CD14-positive monocyte (primary cell): Measurements from ENCODE around the gene C1RL. TPM values are rescaled to one million over a fixed set of nuclear protein-coding genes. Genes with fewer than 3 reads are reported as not detected.

Experiments used
- DNase-seq, 3 donors: peaks; one replicate each; pipeline ENCODE4 v3.0.0-alpha.2; 2011 to 2022
- H2AFZ ChIP-seq: 2 replicates; pipeline ENCODE4 v1.6.0; 2012; ENCODE audit warnings: mild to moderate bottlenecking, low read depth, low read length, inconsistent platforms; ENCODE audit not compliant: insufficient read depth, poor library complexity, severe bottlenecking
- H3K27ac ChIP-seq, 2 donors: 1 replicate in 1 of 2; 2 replicates in 1 of 2; pipeline ENCODE4 v1.5.1; 2012 to 2013; ENCODE audit warnings: low read length in 2 of 2, control low read depth in 1 of 2, inconsistent platforms in 1 of 2, low read depth in 1 of 2, mild to moderate bottlenecking in 1 of 2
- H3K27me3 ChIP-seq, 2 donors: one replicate each; pipeline versions ENCODE4 v1.6.0 to v1.6.1; 2011 to 2013; ENCODE audit warnings: low read length in 2 of 2; ENCODE audit not compliant: control insufficient read depth in 2 of 2, insufficient read depth in 2 of 2
- H3K36me3 ChIP-seq, 2 donors: replicated peaks in 1 of 2; 1 replicate in 1 of 2; 2 replicates in 1 of 2; pipeline versions ENCODE4 v1.5.1 to v1.6.1; 2012 to 2013; ENCODE audit warnings: low read length in 2 of 2, control low read depth in 1 of 2, inconsistent platforms in 1 of 2, mild to moderate bottlenecking in 1 of 2; ENCODE audit not compliant: insufficient read depth in 2 of 2, control insufficient read depth in 1 of 2
- H3K4me1 ChIP-seq, 2 donors: 1 replicate in 1 of 2; 2 replicates in 1 of 2; pipeline versions ENCODE4 v1.5.1 to v1.6.1; 2012 to 2013; ENCODE audit warnings: low read length in 2 of 2, control low read depth in 1 of 2, inconsistent platforms in 1 of 2, mild to moderate bottlenecking in 1 of 2, moderate library complexity in 1 of 2; ENCODE audit not compliant: insufficient read depth in 2 of 2, control insufficient read depth in 1 of 2
- H3K4me2 ChIP-seq: replicated peaks from 2 replicates; pipeline ENCODE3; 2012; ENCODE audit warnings: low read length, moderate library complexity, mild to moderate bottlenecking; ENCODE audit not compliant: poor library complexity, severe bottlenecking; ENCODE audit errors: extremely low read depth
- H3K4me3 ChIP-seq, 3 experiments: fragments of 200-600 bp in 1 of 3; sonication (generic) in 1 of 3; replicated peaks in 1 of 3; 1 replicate in 2 of 3; 2 replicates in 1 of 3; pipeline ENCODE4 v1.5.1; 2011 to 2013; ENCODE audit warnings: low read length in 3 of 3, mild to moderate bottlenecking in 3 of 3, control low read depth in 2 of 3, low read depth in 2 of 3, inconsistent platforms in 1 of 3, moderate library complexity in 1 of 3
- H3K79me2 ChIP-seq: 2 replicates; pipeline ENCODE4 v1.6.0; 2012; ENCODE audit warnings: mild to moderate bottlenecking, control low read depth, inconsistent platforms, low read length, moderate library complexity; ENCODE audit not compliant: insufficient read depth
- H3K9ac ChIP-seq: 2 replicates; pipeline ENCODE4 v1.6.0; 2017; ENCODE audit warnings: low read length, mild to moderate bottlenecking; ENCODE audit not compliant: insufficient read depth, poor library complexity, severe bottlenecking
- H3K9me3 ChIP-seq, 2 donors: replicated peaks in 1 of 2; 1 replicate in 1 of 2; 2 replicates in 1 of 2; pipeline versions ENCODE4 v1.5.1 to v1.6.1; 2012 to 2013; ENCODE audit warnings: low read length in 2 of 2, control low read depth in 1 of 2; ENCODE audit not compliant: control insufficient read depth in 1 of 2, insufficient read depth in 1 of 2
- H4K20me1 ChIP-seq: 2 replicates; pipeline ENCODE4 v1.6.0; 2012; ENCODE audit warnings: mild to moderate bottlenecking, low read length, control low read depth, moderate library complexity; ENCODE audit not compliant: insufficient read depth
- H3K27ac Mint-ChIP-seq, 7 donors: one replicate each; pipeline ENCODE4 v1.8.0; 2020; ENCODE audit warnings: mild to moderate bottlenecking in 7 of 7, mixed read lengths in 7 of 7, moderate library complexity in 6 of 7, inconsistent platforms in 2 of 7
- H3K27me3 Mint-ChIP-seq, 3 donors: one replicate each; pipeline ENCODE4 v1.8.0; 2021 to 2022; ENCODE audit warnings: low read depth in 3 of 3, mild to moderate bottlenecking in 3 of 3, mixed read lengths in 3 of 3, moderate library complexity in 3 of 3, inconsistent platforms in 1 of 3
- H3K36me3 Mint-ChIP-seq, 2 donors: one replicate each; pipeline ENCODE4 v1.8.0; 2020; ENCODE audit warnings: mixed read lengths in 2 of 2, inconsistent platforms in 1 of 2, mild to moderate bottlenecking in 1 of 2
- H3K4me1 Mint-ChIP-seq: one replicate; pipeline ENCODE4 v1.8.0; 2020; ENCODE audit warnings: mild to moderate bottlenecking, mixed read lengths
- H3K4me3 Mint-ChIP-seq, 2 donors: one replicate each; pipeline ENCODE4 v1.8.0; 2020; ENCODE audit warnings: mild to moderate bottlenecking in 2 of 2, mixed read lengths in 2 of 2, moderate library complexity in 1 of 2
- H3K9me3 Mint-ChIP-seq, 7 donors: one replicate each; pipeline ENCODE4 v1.8.0; 2020 to 2022; ENCODE audit warnings: mixed read lengths in 7 of 7, mild to moderate bottlenecking in 6 of 7, moderate library complexity in 6 of 7, inconsistent platforms in 2 of 7
- WGBS: methylation state at CpG from one replicate; pipeline ENCODE4 v1.1.5; 2013; ENCODE audit warnings: missing lambda C conversion rate; ENCODE audit not compliant: insufficient coverage; 5-methylcytosine and 5-hydroxymethylcytosine counted together
- intact Hi-C, 2 donors: fragments of 100-400 bp; cut with micrococcal nuclease; formaldehyde crosslinking; loops; one replicate each; pipeline versions ENCODE4 v1.15.0 to v1.15.1; 2023
- polyA plus RNA-seq, 3 donors: library from polyadenylated mRNA; depleted of rRNA in 1 of 3; unstranded in 2 of 3; stranded (reverse) in 1 of 3; fragments of 300-500 nt in 2 of 3; fragments of >200 nt in 1 of 3; fragmentation: Illumina TruSeq in 2 of 3; gene quantifications; 1 replicate in 2 of 3; 2 replicates in 1 of 3; pipeline ENCODE4 v1.2.3, GENCODE V29; 2012 to 2021
- TF ChIP-seq, protein P1 (sequence below): fragments of 200-600 bp; IDR thresholded peaks from one replicate; pipeline ENCODE4 v1.8.0; 2022; ENCODE audit warnings: antibody characterized with exemption, mild to moderate bottlenecking

C1RL gene
- polyA plus RNA-seq, 3 donors: 4.8 to 27.9 (median 5.6) TPM

DNA sequence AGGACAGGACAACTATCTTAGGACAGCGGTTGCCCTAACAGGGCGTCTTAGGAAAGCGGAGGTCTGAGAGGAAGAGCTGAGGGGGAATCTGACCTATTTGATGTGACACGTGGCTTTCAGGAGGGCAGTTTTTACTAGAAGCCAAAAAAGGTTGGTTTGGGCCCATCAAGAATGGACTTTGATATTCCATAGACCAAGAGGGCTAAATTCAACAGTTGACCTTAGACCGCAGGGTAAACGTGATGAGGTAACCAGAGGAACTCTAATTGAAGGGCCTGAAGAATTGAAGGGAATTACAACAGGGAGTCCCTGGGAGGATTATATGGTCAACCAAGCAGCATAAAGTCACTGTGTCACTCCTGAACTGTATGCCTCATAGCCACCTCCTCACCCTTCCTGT lies 37.0 kb downstream of the C1RL start:
- H4K20me1 ChIP-seq: no peaks in the 10 kb centered on the region
- Mint-ChIP-seq H3K4me3 (no peak overlapping the region), H3K27me3 (peaks cover 3 to 11% (median 8%) of the 10 kb centered on the region in 3 donors), H3K36me3 (no peaks in the 10 kb centered on the region), H3K9me3 (peaks cover 0 to 1% (median 0%) of the 10 kb centered on the region in 7 donors), H3K27ac (no peak overlapping the region), H3K4me1 (no peaks in the 10 kb centered on the region)
- WGBS: 100% methylated on average over 4 of the region's 6 CpGs
- no peak overlapping the region for H3K4me2 ChIP-seq
- no peaks in the 10 kb centered on the region for H3K27me3 ChIP-seq
- H3K9me3 ChIP-seq: no peaks in the 10 kb centered on the region
- intact Hi-C loops: no loop called here
- TF ChIP-seq, protein P1, sequence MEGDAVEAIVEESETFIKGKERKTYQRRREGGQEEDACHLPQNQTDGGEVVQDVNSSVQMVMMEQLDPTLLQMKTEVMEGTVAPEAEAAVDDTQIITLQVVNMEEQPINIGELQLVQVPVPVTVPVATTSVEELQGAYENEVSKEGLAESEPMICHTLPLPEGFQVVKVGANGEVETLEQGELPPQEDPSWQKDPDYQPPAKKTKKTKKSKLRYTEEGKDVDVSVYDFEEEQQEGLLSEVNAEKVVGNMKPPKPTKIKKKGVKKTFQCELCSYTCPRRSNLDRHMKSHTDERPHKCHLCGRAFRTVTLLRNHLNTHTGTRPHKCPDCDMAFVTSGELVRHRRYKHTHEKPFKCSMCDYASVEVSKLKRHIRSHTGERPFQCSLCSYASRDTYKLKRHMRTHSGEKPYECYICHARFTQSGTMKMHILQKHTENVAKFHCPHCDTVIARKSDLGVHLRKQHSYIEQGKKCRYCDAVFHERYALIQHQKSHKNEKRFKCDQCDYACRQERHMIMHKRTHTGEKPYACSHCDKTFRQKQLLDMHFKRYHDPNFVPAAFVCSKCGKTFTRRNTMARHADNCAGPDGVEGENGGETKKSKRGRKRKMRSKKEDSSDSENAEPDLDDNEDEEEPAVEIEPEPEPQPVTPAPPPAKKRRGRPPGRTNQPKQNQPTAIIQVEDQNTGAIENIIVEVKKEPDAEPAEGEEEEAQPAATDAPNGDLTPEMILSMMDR: no peak
- H3K36me3 ChIP-seq: no peaks in the 10 kb centered on the region
- H3K9ac ChIP-seq: no peak overlapping the region
- no peak for DNase-seq
- H3K4me3 ChIP-seq: no peak overlapping the region
- H3K27ac ChIP-seq: no peak overlapping the region
- no peaks in the 10 kb centered on the region for H3K79me2 ChIP-seq
- H3K4me1 ChIP-seq: no peaks in the 10 kb centered on the region
- no peak overlapping the region for H2AFZ ChIP-seq

DNA sequence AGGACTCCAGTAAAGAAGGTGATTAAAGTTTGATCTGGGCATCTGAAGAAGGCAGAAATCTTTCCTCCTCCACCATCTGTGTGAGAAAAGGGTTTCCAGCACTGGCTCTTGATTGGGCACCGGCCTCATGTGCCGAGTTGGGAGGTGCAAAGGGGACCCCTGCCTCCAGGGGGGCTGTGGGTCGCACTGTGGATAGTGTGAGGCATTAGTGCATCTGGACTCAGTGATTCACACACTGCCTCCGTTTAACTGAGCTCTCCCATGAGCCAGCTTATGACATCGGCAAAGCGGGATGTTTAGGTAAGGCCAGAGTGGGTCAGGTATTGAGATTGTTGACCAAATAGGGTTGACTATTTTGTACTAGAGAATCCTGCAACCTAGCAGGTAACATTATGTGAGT lies 39.6 kb downstream of the C1RL start:
- no peaks in the 10 kb centered on the region for H3K36me3 Mint-ChIP-seq
- Histone ChIP-seq H4K20me1 (no peaks in the 10 kb centered on the region), H3K79me2 (no peaks in the 10 kb centered on the region), H3K9me3 (no peaks in the 10 kb centered on the region), H3K4me2 (no peak overlapping the region), H3K9ac (no peak overlapping the region), H3K4me3 (no peak overlapping the region), H3K27ac (no peak overlapping the region), H3K4me1 (no peaks in the 10 kb centered on the region), H3K36me3 (no peaks in the 10 kb centered on the region), H3K27me3 (no peaks in the 10 kb centered on the region), H2AFZ (no peak overlapping the region)
- TF ChIP-seq, protein P1: no peak
- H3K27me3 Mint-ChIP-seq: peaks cover 2 to 11% (median 5%) of the 10 kb centered on the region in 3 donors
- 80% methylated on average over 1 of the region's 6 CpGs for WGBS
- intact Hi-C loops: no loop called here
- H3K9me3 Mint-ChIP-seq: peaks cover 0 to 1% (median 0%) of the 10 kb centered on the region in 7 donors
- peak overlapping the region in 1 of 7 donors; percentile 36 for H3K27ac Mint-ChIP-seq
- no peak for DNase-seq
- no peak overlapping the region for H3K4me3 Mint-ChIP-seq
- H3K4me1 Mint-ChIP-seq: peaks cover 2% of the 10 kb centered on the region
